ENCODE results near the gene CAPN9. TPM values are rescaled to one million over a fixed set of nuclear protein-coding genes. Genes with fewer than 3 reads are reported as not detected.

Gene CAPN9
- total RNA-seq, 4 donors from 2014 or later = 0.38 TPM; not detected in 3

DNA sequence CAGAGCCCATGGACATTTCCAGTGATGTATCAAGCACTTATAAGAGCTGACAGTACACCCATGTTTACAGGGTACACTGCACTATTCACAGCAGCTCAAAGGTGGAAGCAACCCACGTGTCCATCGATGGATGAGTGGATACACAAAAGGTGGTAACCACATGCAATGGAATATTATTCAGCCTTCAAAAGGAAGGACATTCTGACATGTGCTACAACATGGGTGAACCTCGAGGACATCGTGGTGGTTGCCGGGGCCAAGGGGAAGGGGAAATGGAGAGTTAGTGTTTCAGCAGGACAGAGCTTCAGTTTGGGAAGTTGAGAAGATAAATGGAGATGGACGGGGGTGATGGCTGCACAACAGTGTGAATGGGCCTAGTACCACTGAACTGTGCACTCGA lies 42.4 kb upstream of the CAPN9 start:
- Histone ChIP-seq H3K27ac (no peak overlapping the region), H3K36me3 (no peaks in the 10 kb centered on the region), H3K9me3 (no peaks in the 10 kb centered on the region), H3K27me3 (peaks cover 0 to 7% (median 0%) of the 10 kb centered on the region in 4 donors), H3K4me3 (no peak overlapping the region), H3K4me1 (no peaks in the 10 kb centered on the region)
- 80 to 92% methylated on average over 7 of the region's 7 CpGs for WGBS, 2 donors
- no peak for TF ChIP-seq POLR2A (IDR thresholded peaks at IDR 0.05)
- TF ChIP-seq, protein P1, sequence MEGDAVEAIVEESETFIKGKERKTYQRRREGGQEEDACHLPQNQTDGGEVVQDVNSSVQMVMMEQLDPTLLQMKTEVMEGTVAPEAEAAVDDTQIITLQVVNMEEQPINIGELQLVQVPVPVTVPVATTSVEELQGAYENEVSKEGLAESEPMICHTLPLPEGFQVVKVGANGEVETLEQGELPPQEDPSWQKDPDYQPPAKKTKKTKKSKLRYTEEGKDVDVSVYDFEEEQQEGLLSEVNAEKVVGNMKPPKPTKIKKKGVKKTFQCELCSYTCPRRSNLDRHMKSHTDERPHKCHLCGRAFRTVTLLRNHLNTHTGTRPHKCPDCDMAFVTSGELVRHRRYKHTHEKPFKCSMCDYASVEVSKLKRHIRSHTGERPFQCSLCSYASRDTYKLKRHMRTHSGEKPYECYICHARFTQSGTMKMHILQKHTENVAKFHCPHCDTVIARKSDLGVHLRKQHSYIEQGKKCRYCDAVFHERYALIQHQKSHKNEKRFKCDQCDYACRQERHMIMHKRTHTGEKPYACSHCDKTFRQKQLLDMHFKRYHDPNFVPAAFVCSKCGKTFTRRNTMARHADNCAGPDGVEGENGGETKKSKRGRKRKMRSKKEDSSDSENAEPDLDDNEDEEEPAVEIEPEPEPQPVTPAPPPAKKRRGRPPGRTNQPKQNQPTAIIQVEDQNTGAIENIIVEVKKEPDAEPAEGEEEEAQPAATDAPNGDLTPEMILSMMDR (IDR thresholded peaks at IDR 0.05) = no peak
- intact Hi-C loops (cut with DNase I) = no loop called here
- DNase-seq = no peak

DNA sequence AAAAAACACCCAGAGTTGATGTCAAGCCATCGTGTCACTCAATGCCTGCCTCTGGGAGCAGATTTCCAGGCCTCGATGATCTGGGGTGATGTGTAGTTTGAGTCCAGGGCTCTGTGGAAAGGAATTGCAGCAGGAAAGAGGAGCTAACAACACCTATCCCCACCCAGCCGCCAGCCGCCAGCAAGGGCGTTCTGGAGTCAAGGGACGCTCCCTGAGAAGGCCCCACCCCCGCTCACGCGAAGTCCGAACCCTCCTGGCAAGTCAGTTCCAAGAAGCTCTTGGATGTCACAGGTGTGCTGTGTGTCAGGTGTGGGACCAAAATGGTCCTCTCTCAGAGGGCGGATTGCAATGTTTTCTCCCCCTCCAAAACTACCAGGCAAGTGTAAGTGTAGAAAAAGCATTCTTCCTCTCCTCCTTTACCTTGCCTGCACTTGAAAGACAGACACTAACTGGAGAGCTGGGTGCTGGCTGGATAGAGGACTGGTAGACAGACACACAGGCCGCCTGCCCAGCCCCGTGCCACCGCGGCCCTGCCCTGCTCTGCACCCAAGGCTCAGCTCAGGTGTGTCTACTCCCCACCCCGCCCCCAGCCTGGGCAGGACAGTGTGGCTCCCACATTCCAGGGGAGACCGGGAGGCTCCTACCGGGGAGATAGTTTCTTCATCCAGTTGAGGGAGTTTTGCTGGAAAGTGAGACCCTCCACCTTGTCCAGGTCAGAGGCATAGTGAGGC lies 41.7 kb upstream of the CAPN9 start:
- H3K27ac ChIP-seq = no peak overlapping the region

DNA sequence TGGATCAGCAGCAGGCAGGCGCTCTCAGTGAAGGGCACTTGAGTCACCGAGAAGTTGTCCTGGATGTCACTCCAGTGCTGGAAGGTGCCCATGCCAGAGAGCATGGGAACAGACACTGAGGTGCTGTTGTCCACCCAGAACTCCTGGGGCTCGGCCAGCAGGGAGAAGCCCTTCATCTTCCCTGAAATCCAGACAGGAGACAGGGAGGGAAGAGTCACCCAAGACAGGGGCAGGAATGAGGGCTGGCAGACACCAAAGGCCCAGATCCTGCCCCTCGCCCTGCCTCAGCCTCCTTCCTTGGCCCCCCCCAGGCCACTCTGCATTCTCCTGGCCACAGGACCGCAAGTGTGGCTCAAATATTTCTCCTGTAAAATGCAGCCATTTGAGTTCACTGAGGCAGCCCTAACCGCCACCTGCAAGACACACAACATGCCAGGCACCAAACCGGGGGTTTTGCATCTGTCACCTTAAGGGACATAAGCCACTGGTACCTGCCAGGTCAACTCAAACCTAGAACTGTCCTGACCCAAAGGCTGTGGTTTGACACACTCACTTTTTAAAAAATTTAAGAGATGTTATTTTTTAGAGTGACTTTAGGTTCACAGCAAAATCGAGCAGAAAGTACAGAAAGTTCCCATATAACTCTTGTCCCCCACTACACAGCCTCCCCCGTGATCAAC lies 41.0 kb upstream of the CAPN9 start:
- H3K27me3 ChIP-seq = peaks cover 0 to 7% (median 0%) of the 10 kb centered on the region in 4 donors
- no peak for DNase-seq
- intact Hi-C loops (cut with DNase I) = no loop called here
- WGBS, 2 donors = 76 to 78% methylated on average over 6 to 7 of the region's 9 CpGs
- H3K9me3 ChIP-seq = no peaks in the 10 kb centered on the region
- H3K4me1 ChIP-seq = no peaks in the 10 kb centered on the region
- no peak overlapping the region for H3K27ac ChIP-seq
- no peaks in the 10 kb centered on the region for H3K36me3 ChIP-seq
- H3K4me3 ChIP-seq = no peak overlapping the region
- TF ChIP-seq POLR2A (IDR thresholded peaks at IDR 0.05) = no peak
- TF ChIP-seq, protein P1 (IDR thresholded peaks at IDR 0.05) = no peak

More for the DNA sequence above, 41.7 kb upstream of the CAPN9 start:
- H3K4me3 ChIP-seq = no peak overlapping the region
- H3K36me3 ChIP-seq = no peaks in the 10 kb centered on the region
- WGBS, 2 donors = 82 to 95% methylated on average over 3 to 6 of the region's 18 CpGs
- no peak for TF ChIP-seq POLR2A (IDR thresholded peaks at IDR 0.05)
- TF ChIP-seq, protein P1 (IDR thresholded peaks at IDR 0.05) = no peak
- DNase-seq = no peak
- H3K27me3 ChIP-seq = peaks cover 0 to 7% (median 0%) of the 10 kb centered on the region in 4 donors
- intact Hi-C loops (cut with DNase I) = no loop called here
- H3K9me3 ChIP-seq = no peaks in the 10 kb centered on the region
- H3K4me1 ChIP-seq = no peaks in the 10 kb centered on the region

DNA sequence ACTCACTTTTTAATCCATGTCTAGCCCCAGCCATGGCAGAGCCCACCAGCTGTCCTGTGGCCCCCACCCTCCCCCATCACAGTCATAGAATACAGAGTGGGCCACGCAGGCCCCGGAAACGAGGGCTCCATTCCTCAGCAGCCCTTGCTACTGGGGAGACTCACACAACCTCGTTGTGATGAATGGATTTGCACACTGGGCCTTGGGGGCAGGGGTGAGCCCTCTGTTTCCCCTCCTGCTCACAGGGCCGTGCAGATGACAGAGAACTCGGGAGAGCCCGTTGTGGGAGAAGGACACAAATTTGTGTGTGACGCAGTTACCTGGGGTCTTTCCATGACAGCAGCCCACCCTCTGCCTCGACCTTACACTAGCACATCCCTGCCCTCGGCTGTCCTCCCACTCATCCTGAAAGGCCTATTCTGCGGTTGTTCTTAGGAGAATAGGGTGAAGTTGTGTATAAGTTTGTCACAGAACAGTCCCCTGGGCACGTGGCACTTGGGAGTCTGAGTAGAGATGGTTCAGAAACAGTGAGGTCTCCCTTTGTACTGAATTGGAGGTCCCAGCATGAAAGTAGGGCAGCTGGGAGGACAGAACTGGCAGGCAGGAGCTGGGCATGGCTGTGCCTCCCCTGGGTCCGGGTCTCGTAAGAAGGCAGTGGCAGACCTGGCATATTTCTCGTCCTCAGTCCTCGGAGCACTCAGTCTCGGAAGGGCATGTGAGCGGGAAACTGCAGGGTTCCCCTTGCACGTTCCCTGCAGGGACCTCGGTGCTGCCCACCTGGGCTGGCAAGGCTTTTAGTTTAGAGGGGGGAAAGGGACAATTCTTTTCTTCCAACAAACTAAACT lies 40.1 kb upstream of the CAPN9 start:
- no peak for DNase-seq
- intact Hi-C loops (cut with DNase I) = no loop called here

More for the DNA sequence above, 40.1 kb upstream of the CAPN9 start:
- TF ChIP-seq, protein P1 (IDR thresholded peaks at IDR 0.05) = no peak
- no peak for TF ChIP-seq POLR2A (IDR thresholded peaks at IDR 0.05)
- Histone ChIP-seq H3K27me3 (peaks cover 0 to 7% (median 0%) of the 10 kb centered on the region in 4 donors), H3K4me1 (no peaks in the 10 kb centered on the region), H3K36me3 (no peaks in the 10 kb centered on the region), H3K4me3 (no peak overlapping the region), H3K9me3 (no peaks in the 10 kb centered on the region), H3K27ac (no peak overlapping the region)
- 85 to 87% methylated on average over 6 to 15 of the region's 20 CpGs for WGBS, 2 donors
